Globus pallidus (tissue), 1 donor: ENCODE measurements around the gene GALNT14.

Source experiments
- DNase-seq: peaks from one replicate; pipeline ENCODE4 v3.0.0-alpha.2; 2015; ENCODE audit warnings: low spot score

The GALNT14 gene

DNA sequence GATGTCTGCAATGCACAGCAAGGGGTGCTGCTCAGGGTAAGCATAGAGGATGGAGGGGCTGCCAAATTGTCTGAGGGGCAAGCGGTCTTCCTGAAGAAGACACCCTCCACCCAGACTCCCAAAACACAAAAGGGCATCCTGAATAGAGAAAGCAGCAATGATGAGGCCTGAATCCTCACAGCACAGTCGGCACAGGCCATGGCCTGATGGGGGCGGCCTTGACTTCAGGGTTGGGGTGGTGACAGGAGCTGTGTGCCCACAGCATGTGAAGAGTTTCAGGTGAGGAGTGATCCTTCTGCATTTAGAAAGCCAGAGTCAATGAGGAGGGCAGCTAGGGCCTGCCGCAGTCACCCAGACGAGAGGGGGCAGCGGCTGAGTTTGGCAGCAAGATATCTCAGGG lies 159.4 kb downstream of the GALNT14 start:
- DNase-seq, result no peak

DNA sequence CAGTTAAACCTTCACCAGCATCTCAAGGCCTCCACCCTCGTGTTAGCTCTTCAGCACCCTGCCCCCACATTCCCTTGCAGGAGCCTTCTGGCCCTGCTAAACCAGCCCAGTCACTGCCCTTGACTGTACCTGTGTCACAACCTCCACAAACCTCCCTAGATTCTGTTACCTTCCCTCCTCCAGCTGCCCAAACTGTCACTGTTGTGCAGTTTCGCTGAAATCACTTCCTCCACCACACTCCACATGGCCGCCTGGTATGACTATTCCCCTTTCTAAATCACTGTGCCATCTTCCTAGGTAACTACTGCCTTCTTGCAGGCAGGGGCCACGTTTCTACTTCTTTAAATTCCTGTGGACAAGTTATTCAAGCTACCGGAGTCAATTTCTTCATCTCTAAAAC lies 160.2 kb downstream of the GALNT14 start:
- DNase-seq, result no peak

DNA sequence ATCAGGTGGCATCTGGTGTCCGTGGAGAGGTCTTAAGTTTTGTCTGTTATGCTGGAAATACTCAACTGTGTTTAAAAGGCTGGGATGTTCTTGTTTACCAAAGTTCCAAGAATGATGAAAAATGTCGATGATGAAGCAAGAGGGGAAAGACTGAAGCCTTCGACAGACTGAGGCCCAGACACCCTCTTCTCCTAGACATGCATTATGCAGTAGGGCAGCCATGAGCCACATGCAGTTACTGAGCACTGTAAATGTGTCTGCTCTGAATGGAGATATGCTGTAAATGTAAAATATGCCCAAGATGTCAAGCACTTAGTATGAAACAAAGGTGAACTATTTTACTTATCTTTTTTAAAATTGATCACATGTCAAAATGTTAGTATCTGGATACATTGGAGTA lies 163.1 kb downstream of the GALNT14 start:
- DNase-seq, result no peak

DNA sequence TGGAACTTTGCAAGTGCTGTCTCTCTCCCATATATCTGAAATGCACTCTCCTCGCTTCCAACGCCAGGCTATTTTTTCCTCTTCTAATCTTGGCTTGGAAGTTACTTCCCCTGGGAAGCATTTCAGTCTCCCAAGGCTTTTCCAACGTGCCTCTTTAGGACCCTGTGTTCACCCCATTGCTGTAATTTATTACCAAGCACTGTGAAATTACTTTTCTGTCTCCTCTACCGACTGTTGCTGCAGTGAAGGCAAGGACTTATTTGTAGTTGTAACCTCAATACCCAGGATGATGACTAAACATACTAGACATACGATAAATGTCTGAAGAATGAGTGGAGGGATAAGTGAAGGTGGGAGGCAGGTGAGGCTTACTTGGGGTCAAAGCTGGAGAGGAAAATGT lies 163.7 kb downstream of the GALNT14 start:
- no peak for DNase-seq

DNA sequence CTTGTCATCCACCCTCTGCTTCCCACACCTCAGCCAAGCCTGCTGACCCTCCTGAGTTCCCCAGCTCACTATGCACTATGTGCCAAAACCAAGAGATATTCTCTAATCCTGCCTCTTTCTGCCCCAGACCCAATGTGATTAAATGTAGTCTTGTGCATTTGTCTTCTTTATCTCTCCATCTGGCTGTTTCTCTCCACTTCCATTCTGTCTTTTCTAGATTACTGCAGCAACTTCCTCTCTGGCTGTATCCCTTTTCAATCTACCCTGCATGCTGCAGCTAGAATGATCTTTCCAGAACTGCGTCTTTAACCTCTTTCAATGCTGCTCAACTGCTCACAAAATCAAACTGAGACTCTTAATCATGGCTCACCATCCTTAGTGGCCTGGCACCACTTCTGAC lies 164.1 kb downstream of the GALNT14 start:
- DNase-seq, result no peak

DNA sequence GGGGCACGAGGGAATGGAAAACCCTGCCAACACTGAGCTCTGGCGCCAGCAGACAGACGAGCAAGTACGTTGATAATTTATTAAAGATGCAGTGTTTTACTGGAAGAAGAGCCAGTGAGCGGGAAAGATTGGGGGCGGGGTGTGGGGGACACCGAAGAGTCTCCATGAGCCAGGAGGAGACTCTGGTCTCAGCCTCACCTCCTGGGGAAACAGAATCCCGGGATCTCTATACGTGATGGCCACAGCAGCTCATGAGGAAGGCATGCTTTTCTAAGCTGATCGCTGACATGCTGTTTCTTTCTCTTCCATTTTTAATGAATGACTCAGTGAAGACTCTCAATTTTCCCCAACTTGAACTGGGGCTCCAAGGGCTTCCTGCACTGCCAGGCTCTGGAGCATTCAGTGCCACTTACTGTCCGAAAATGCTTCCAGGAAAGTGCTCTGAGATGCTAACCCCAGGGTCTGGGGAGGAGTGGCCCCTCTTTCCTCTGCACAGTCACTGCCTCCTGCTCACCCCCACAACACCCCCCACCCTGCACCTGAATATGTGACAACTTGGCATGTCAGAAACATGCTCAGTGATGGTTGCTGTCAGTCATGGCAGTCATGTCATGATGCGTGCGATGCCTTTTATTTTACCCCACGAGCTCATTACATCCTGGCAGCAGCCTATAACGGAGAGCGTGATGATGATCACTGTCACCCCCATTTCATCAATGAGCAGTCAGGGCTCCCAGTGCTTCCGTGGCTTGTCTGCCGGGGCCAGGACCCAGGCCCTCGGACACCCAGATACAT lies 166.8 kb downstream of the GALNT14 start:
- DNase-seq, result no peak

DNA sequence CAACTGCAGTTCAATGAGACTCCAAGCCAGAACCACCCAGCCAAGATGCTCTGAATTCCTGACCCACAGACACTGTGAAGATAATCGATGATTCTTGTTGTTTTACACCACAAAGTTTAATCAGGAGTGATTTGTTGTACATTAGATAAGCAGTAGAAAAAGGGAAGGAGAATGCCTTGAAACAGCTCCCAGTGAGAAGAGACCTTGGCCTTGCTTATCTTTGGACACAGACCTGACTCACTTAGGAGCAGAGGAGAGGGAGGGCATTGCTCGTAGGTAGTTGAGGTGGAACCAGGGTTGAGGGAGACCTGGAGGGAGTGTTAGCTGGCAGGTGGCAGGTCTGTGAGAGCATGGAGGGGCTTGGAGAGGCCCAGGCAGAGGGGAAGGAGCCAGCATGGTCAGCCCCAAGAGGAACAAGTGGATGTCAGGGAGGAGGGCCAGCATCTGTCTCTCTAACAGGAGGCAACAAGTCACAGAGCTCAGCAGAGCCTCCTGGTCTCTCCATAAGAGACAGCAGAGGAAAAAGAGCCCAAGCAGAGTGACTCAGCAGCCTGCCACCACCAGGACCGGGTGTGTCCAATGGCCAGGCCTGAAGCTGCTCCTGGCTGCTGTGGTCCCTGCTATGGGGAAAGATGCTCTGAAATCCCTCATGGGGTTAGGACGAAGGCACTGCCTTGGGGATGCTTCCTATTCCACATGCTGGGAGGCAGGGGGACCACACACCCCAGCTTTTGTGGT lies 169.4 kb downstream of the GALNT14 start:
- no peak for DNase-seq

DNA sequence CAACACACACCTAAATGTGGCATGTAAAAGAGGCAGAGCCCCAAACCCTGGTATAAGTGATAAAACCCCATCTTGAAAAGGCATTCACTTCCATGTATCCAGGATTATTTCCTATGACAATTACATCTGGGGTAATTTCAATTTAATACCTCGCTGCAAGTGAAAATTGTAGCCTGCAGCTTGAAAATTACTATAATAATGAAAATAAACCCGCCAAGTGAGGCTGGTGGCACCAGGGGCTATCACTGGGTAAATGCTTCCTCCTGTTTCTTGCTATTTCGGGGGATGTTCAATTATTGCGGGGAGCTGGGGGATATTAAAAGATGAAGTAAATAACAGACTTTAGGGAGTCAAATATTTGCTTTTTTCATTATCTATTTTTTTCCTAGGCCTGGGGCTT lies 171.5 kb downstream of the GALNT14 start:
- no peak for DNase-seq

DNA sequence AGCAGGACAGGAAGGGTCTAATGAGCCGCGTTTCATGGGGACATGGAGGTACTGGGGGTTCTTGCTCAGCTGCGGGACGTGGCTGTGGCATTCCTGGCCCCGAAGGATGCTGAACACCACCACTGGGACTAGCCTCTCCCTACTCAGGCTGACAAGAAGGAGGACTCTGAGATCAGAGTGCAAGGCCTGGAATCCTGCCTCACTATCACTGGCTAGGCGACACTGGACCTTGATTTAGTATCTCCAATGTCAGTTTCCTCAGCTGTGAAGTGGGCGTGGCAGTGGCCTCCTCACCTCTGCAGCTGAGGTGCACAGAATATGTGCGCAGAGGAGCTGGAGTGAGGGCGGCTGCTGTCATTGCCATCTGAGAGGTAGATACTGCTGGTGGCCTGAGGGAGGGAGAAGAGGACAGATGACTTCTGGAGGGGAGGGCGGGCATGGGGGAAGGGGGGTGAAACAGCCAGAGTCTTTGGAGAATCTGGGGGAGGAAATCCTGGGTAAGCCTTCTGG lies 173.2 kb downstream of the GALNT14 start:
- DNase-seq, result no peak

DNA sequence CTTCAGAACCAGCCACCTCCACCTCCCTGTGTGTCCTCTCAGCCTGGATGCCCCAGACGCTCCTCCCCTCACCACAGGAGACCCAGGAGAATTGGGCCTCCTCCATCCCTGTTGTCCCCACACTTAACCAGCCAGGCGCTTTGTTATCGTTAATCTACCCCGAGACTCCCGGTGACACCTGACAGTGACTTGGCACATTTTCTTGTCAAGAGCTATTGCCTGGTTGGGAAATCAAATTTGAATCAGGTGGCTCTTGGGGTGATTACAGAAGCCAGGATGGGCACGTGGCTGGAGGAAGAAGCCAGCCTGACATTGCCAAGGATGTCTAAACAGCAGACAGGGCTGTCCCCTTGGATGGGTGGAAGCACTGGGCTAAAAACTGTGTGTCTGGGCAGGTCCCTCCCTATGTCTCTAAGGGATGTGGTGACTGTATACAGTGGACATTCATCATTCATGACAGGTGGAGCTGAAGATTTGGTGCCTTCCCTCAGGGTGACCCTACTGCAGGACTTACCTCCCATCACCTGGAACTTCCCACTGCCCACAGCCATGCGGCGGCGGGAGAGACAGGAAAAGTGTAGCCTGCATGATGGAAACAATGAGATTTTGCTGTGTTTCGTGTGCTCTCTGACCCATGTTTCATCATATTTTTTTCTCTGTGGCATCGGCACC lies 173.8 kb downstream of the GALNT14 start:
- no peak for DNase-seq

DNA sequence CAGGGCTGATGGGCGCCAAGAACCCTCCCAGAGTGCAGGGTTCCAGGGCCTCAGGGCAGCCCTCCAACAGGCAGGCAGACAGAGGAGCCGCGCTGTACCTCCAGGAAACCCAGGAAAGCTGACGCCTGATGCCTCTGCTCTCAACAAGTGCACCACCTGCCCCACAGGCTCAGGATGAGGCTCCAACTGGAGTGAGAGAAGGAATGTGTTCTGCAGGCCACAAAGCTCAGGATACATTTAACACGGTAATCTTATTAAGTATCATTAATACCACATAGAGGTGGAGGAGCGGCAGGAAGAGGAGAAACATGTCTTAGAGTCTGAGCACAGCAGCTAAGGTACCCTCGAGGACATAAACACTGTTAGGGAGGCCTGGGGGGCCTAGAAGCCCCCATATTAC lies 175.1 kb downstream of the GALNT14 start:
- DNase-seq, result no peak

DNA sequence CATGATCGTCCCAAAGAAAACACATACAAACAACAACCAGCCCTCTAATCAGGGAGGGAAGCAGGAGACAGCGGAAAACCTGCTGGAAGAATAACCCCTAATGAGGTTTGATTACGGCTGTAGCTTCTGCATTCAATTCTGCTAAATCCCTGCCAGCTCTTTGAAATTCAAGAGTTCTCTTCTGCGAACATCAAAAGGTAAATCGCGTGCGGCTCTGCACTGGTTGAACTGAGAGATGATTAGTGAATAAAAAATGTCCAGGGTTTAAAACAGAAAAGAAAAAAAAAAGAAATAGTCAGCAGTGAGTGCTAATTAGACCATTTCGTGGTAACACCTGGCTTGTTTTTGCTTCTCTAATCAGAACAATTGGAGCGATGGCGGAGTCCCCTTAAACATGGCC lies 178.0 kb downstream of the GALNT14 start:
- no peak for DNase-seq

DNA sequence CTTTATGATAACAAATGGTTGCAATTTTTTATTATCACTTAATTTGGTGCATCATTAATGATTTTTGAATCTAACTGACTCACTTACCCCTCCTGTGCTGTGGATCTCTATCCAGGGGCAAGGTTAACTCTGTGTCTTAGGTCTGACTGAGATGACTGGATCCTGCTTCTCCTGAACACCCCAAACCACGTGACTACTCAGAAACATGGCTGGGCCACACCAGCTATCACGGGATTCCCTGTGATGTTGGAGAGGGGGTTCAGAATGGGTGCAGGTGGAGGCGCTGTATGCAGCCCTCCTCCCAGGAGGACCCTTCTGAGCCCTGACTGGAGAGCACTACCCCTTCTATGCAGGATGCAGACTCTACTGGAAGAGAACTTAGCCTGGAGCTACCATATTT lies 178.6 kb downstream of the GALNT14 start:
- DNase-seq, result no peak

DNA sequence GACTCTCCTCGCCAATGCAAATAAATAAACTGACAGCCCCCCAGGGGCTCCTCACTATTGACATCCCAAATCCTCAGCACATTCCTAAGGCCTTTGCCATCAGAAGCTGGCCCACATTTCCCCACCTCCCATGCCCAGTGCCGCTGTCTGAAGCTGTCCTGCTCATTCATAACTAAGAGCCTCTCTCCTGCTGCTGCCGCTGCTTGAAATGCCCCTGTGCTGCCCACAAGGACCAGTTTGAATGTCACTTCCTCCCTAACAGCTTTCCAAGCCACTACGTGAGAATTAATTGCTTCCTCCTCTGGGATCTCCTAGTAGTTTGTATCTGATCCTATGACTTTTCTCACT lies 179.3 kb downstream of the GALNT14 start:
- DNase-seq, result no peak

DNA sequence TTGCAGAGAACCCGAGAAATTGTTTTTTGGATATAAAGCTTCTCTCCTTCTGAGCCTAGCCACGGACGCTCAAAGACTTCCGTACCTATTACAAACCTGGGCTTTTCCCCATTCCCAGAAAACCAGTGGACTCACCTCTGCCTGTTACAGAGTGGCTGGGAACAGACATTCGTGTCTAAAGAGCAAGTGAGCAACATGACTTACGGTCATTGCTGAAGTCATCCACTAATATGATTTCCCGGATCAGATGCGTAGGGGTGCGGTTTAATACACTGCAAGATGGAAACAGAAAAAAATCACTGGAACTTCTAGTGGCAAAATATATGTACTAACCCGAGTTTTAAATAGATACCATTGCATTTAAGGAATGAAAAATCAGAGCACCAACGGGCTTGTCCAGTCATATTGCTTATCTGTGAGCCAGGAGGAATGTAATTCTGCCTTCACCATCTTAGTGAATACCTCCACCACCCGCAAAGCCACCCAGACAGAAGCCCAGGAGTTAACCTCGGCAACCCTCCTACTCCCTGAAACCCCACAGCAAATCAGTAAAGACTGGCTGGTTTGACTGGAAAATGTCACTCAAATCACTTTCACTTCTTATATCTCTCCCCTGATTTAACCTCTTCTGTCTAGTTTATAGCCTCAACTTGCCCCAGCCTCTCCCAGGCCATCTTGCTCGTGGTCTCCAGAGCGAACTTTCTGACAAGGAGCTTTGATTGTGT lies 179.9 kb downstream of the GALNT14 start:
- DNase-seq, result no peak

DNA sequence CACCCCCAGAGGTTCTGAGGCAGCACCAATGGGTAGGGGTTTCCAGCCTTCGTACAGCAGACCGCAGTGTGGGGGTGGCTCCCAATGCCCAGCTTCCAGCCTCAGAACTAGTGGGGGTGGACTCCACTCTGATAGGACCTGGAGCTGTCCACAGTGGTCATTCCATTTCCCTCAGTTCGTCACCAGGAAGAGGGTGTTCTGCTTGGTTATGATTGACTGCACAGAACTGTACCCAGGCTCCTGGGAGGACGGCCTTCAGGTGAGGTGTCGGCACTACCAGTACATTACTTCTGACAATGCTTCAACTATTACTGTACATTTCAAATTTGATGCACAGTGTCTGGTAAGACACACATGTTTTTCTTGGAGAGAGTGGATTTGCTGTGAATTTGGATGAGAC lies 180.6 kb downstream of the GALNT14 start:
- DNase-seq, result no peak

DNA sequence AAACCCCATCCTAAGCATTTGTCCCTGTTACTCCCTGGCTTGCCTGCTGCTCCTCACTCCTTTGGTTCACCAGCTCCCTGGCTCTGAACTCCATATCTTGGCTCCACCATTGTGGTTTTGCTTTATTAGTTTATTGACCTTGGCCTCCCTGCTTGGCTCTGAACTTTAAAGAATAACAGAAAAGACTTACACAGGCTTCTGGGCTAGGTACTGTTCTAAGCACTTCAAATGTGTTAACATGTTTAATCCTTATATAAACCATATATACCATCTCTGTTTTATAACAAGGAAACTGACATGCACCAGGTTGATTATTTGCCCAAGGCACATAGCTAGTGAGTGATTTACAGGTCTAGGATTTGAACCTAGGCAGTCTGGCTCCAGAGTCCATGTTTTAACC lies 181.2 kb downstream of the GALNT14 start:
- DNase-seq, result no peak

DNA sequence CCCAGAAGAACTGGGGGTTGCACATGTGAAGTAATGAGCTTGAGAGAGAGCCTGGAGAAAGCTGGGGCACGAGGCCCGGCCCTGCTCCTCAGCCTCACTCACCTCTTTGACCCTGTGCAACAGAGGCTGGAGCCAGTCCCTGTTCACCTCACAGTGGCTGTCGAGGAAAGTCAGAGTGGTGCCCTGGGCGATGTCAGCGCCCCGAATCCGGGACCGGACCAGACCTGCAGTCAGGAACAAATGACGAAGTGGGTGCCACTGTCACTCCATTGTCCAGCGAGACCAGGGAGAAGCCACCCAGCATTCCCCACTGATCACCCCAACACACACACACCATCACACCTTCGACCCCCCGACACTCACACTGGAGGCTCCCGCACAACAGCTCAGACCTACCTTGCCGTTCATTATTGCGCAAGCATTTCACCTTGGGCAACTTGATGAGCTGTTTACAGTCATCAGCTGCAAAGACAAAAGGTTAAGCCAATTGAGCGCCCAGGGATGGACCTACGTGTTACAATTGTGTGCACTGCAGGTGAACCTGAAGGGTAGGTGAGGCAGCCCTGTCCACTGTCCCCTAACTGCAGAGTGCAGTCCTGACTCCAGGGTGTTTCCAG lies 182.6 kb downstream of the GALNT14 start:
- DNase-seq, result no peak

DNA sequence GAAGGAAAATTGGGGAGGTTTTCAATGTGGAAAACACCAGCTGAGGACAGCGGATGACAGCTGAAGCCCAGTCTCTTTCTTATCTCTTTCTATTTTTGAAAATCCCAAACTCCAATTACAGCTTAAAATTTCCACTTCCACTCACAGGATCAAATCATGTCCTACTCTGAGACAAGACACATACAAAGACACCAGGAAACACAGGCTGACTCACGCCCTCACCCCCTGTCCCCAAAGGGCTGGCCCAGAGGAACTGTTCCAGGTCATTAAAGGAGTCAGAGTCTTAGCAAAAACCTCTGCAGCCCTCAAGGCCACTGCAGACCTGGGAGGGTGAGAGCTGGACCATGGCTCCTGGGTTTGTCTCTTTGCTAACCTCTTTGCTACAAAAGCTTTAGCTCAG lies 187.9 kb downstream of the GALNT14 start:
- no peak for DNase-seq

DNA sequence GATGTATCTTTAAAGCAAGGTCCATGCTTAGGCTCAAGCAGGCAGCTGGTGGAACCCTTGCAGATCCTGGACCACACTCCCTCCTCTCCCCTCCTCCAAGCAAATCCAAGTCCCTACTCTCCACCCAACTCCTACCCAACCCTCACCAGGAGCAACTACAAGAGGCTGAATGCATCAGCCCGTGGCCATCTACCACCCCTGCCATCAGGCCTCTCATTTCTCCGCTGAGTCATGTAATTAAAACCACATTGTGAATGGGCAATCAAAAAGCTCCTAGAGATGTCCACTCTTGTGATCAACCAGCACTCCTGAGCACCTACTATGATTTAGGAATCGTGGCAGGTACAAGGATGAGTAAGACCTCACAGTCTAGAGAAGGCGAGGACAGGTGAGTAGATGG lies 188.8 kb downstream of the GALNT14 start:
- no peak for DNase-seq

DNA sequence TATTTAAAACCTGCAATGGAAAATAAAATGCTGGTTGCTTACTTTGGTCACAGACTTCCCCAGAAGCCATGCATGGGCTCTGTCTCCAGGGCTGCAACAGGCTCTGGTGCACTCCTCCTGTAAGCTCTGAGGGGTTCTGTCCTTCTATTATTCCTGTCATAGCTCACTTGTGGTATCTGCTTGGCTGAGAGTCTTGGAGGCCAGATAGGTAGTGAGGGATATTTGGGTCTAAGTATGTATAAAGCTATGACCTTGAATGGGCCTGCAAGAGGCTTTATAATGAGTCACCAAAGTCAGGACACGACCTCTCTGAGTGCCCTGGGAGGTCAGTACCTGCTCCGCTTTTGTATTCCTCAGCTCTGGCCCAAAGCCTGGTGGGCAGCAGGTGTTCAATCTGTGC lies 189.4 kb downstream of the GALNT14 start:
- no peak for DNase-seq

DNA sequence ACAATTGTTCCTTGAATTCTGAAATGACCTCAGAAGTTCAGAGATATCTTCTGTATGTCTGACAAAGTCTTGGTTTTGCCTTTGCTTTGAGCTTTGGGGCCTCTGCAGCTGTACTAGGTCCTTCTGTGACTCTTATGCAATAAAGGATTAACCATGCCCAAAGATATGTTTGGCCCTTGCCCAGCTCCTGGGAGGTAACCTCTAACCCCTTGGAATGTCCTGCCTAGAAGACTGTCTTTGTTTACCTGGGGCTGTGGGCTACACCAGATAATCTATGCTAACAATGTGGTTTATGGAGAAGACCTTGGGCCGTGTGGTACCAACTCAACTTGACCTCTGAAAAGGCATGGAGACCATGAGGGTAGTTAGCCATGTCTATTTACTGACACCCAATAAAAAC lies 190.1 kb downstream of the GALNT14 start:
- no peak for DNase-seq
